Neuronal stem cell (in vitro differentiated cells): ENCODE results near the gene CHCHD3.

ENCODE experiments used
- DNase-seq: peaks from one replicate; pipeline ENCODE4 v3.0.0-alpha.2; 2013; ENCODE audit warnings: low spot score
- H2AFZ ChIP-seq: one replicate; pipeline ENCODE4 v1.6.1; 2013; ENCODE audit warnings: mild to moderate bottlenecking, low read length, inconsistent platforms
- H2AK5ac ChIP-seq: 2 replicates; pipeline ENCODE4 v1.6.1; 2013; ENCODE audit warnings: low read depth, mild to moderate bottlenecking, inconsistent platforms, low read length, moderate library complexity, mixed read lengths
- H2BK120ac ChIP-seq: 2 replicates; pipeline ENCODE4 v1.6.1; 2013; ENCODE audit warnings: low read depth, mild to moderate bottlenecking, inconsistent platforms, low read length, moderate library complexity, mixed read lengths
- H2BK12ac ChIP-seq: one replicate; pipeline ENCODE4 v1.6.1; 2013; ENCODE audit warnings: low read length, inconsistent platforms
- H2BK15ac ChIP-seq: 2 replicates; pipeline ENCODE4 v1.6.1; 2013; ENCODE audit warnings: mild to moderate bottlenecking, low read length, inconsistent platforms, mixed read lengths
- H2BK5ac ChIP-seq: one replicate; pipeline ENCODE4 v1.6.1; 2013; ENCODE audit warnings: inconsistent platforms, mild to moderate bottlenecking, low read length, moderate library complexity
- H3K14ac ChIP-seq: one replicate; pipeline ENCODE4 v1.6.1; 2013; ENCODE audit warnings: low read length, inconsistent platforms
- H3K18ac ChIP-seq: 2 replicates; pipeline ENCODE4 v1.6.1; 2013; ENCODE audit warnings: low read length, inconsistent platforms
- H3K23ac ChIP-seq: 2 replicates; pipeline ENCODE4 v1.6.1; 2013; ENCODE audit warnings: low read depth, mild to moderate bottlenecking, mixed read lengths, low read length, inconsistent platforms; ENCODE audit not compliant: poor library complexity
- H3K27ac ChIP-seq: replicated peaks from 3 replicates; pipeline ENCODE4 v1.5.1; 2013; ENCODE audit warnings: low read length, inconsistent platforms
- H3K27me3 ChIP-seq, 3 experiments: 2 replicates each; pipeline ENCODE4 v1.6.1; 2013; ENCODE audit warnings: low read length in 3 of 3, mild to moderate bottlenecking in 2 of 3, inconsistent platforms in 1 of 3, low read depth in 1 of 3, mixed read lengths in 1 of 3, moderate library complexity in 1 of 3; ENCODE audit not compliant: control insufficient read depth in 3 of 3, insufficient read depth in 3 of 3
- H3K36me3 ChIP-seq, 2 donors: replicated peaks in 1 of 2; 2 replicates each; pipeline ENCODE4 v1.6.1; 2013; ENCODE audit warnings: low read length in 2 of 2; ENCODE audit not compliant: control insufficient read depth in 2 of 2, insufficient read depth in 2 of 2
- H3K4ac ChIP-seq: 2 replicates; pipeline ENCODE4 v1.6.1; 2013; ENCODE audit warnings: inconsistent platforms, mild to moderate bottlenecking, low read length, moderate library complexity
- H3K4me1 ChIP-seq, 2 donors: 1 replicate in 1 of 2; 2 replicates in 1 of 2; pipeline ENCODE4 v1.6.1; 2013; ENCODE audit warnings: low read length in 2 of 2, low read depth in 1 of 2; ENCODE audit not compliant: control insufficient read depth in 2 of 2, insufficient read depth in 1 of 2
- H3K4me2 ChIP-seq: one replicate; pipeline ENCODE4 v1.6.1; 2013; ENCODE audit warnings: mild to moderate bottlenecking, low read length, inconsistent platforms; ENCODE audit not compliant: insufficient read depth, poor library complexity, severe bottlenecking
- H3K4me3 ChIP-seq, 2 donors: 2 replicates each; pipeline ENCODE4 v1.5.1; 2013; ENCODE audit warnings: low read length in 2 of 2, mild to moderate bottlenecking in 2 of 2, inconsistent platforms in 1 of 2, moderate library complexity in 1 of 2
- H3K79me1 ChIP-seq: one replicate; pipeline ENCODE4 v1.6.1; 2013; ENCODE audit warnings: low read depth, mild to moderate bottlenecking, inconsistent platforms, low read length, moderate library complexity
- H3K9ac ChIP-seq: one replicate; pipeline ENCODE4 v1.6.1; 2013; ENCODE audit warnings: mild to moderate bottlenecking, low read depth, low read length, inconsistent platforms; ENCODE audit not compliant: poor library complexity
- H3K9me3 ChIP-seq, 2 donors: replicated peaks in 1 of 2; 2 replicates each; pipeline versions ENCODE3 to v1.6.1; 2013; ENCODE audit warnings: low read length in 2 of 2, mild to moderate bottlenecking in 2 of 2, inconsistent platforms in 1 of 2, low read depth in 1 of 2, mixed read lengths in 1 of 2, moderate library complexity in 1 of 2; ENCODE audit not compliant: control insufficient read depth in 2 of 2, insufficient read depth in 1 of 2
- H4K8ac ChIP-seq: one replicate; pipeline ENCODE4 v1.6.1; 2013; ENCODE audit warnings: low read depth, mild to moderate bottlenecking, inconsistent platforms, low read length, moderate library complexity
- H4K91ac ChIP-seq: one replicate; pipeline ENCODE4 v1.6.1; 2013; ENCODE audit warnings: low read length, low read depth, mild to moderate bottlenecking, inconsistent platforms; ENCODE audit not compliant: poor library complexity
- WGBS, 2 donors: extraction: QIAGEN DNeasy Blood & Tissue Kit; methylation state at CpG; one replicate each; pipeline ENCODE4 v1.1.7; 2013; ENCODE audit warnings: missing lambda C conversion rate in 2 of 2, mixed read lengths in 1 of 2; ENCODE audit not compliant: insufficient read length in 2 of 2, insufficient replicate concordance in 1 of 2; ENCODE audit errors: extremely low coverage in 2 of 2; 5-methylcytosine and 5-hydroxymethylcytosine counted together

Gene CHCHD3

DNA sequence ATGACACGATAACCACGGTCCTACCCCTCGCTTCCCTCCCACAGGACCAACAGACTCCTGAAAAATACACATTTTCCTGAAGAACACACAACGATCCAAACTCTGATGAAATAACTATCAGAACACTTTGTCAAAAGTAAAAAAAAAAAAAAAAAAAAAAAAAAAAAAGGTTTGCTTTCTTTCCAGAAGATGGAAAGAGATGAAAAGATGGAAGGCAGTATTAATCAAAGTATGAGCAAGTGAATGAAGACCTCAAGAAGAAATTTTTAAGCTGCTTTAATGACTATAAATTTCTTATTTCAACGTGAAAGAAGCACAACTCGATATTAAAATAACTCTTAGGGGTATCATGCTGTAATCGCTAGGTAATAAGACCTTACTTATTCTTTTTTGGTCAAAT, 202.3 kb downstream of the CHCHD3 start:
- peaks cover 2 to 30% of the 10 kb centered on the region in 2 donors for H3K4me1 ChIP-seq
- peaks cover 2 to 5% of the 10 kb centered on the region in 2 donors for H3K36me3 ChIP-seq
- DNase-seq, result no peak
- no peak overlapping the region for H2AFZ ChIP-seq
- WGBS, 2 donors, result no CpG with 5 or more reads among the region's 7 CpGs
- H3K18ac ChIP-seq, result no peak overlapping the region
- no peak overlapping the region for H2BK120ac ChIP-seq
- no peak overlapping the region for H2BK5ac ChIP-seq
- no peak overlapping the region for H3K23ac ChIP-seq
- no peak overlapping the region for H4K91ac ChIP-seq
- H2BK15ac ChIP-seq, result no peak overlapping the region
- H2BK12ac ChIP-seq, result no peak overlapping the region
- H4K8ac ChIP-seq, result no peak overlapping the region
- H2AK5ac ChIP-seq, result no peak overlapping the region
- H3K27ac ChIP-seq, result no peak overlapping the region
- H3K14ac ChIP-seq, result no peak overlapping the region
- H3K9me3 ChIP-seq, result no peaks in the 10 kb centered on the region
- no peak overlapping the region for H3K4ac ChIP-seq
- H3K79me1 ChIP-seq, result no peaks in the 10 kb centered on the region
- no peak overlapping the region for H3K4me2 ChIP-seq
- no peak overlapping the region for H3K9ac ChIP-seq
- no peaks in the 10 kb centered on the region for H3K27me3 ChIP-seq
- H3K4me3 ChIP-seq, result no peak overlapping the region

GRCh38 chr7:132878204-132878919, 203.5 kb downstream of the CHCHD3 start:
- no peak overlapping the region for H3K23ac ChIP-seq
- no peak overlapping the region for H3K18ac ChIP-seq
- H3K4me3 ChIP-seq, result no peak overlapping the region
- H3K27me3 ChIP-seq, result no peaks in the 10 kb centered on the region
- H2BK120ac ChIP-seq, result no peak overlapping the region
- no peak overlapping the region for H3K9ac ChIP-seq
- no peak overlapping the region for H4K8ac ChIP-seq
- no peak overlapping the region for H2BK15ac ChIP-seq
- H2AK5ac ChIP-seq, result no peak overlapping the region
- H3K36me3 ChIP-seq, result peaks cover 0 to 8% of the 10 kb centered on the region in 2 donors
- no peaks in the 10 kb centered on the region for H3K79me1 ChIP-seq
- DNase-seq, result no peak
- no peaks in the 10 kb centered on the region for H3K9me3 ChIP-seq
- no CpG with 5 or more reads among the region's 1 CpG for WGBS, 2 donors
- H3K4ac ChIP-seq, result no peak overlapping the region
- H3K27ac ChIP-seq, result no peak overlapping the region
- no peak overlapping the region for H2BK5ac ChIP-seq
- no peak overlapping the region for H2BK12ac ChIP-seq
- peaks cover 2 to 30% of the 10 kb centered on the region in 2 donors for H3K4me1 ChIP-seq
- no peak overlapping the region for H2AFZ ChIP-seq
- H3K4me2 ChIP-seq, result no peak overlapping the region
- no peak overlapping the region for H4K91ac ChIP-seq
- H3K14ac ChIP-seq, result no peak overlapping the region

- H4K91ac ChIP-seq, result no peak overlapping the region
- WGBS, 2 donors, result no CpG with 5 or more reads among the region's 2 CpGs
- no peak overlapping the region for H2BK5ac ChIP-seq
- H3K14ac ChIP-seq, result no peak overlapping the region
- no peaks in the 10 kb centered on the region for H3K9me3 ChIP-seq
- no peak overlapping the region for H3K4me3 ChIP-seq
- DNase-seq, result no peak
- H3K9ac ChIP-seq, result no peak overlapping the region
- H3K36me3 ChIP-seq, result peaks cover 0 to 8% of the 10 kb centered on the region in 2 donors
- no peak overlapping the region for H2AK5ac ChIP-seq
- H3K18ac ChIP-seq, result no peak overlapping the region
- peaks cover 2 to 30% of the 10 kb centered on the region in 2 donors for H3K4me1 ChIP-seq
- H3K4ac ChIP-seq, result no peak overlapping the region
- no peak overlapping the region for H2BK12ac ChIP-seq
- H3K4me2 ChIP-seq, result no peak overlapping the region
- H3K27ac ChIP-seq, result no peak overlapping the region
- no peak overlapping the region for H2BK15ac ChIP-seq
- no peaks in the 10 kb centered on the region for H3K79me1 ChIP-seq
- no peak overlapping the region for H2AFZ ChIP-seq
- H3K23ac ChIP-seq, result no peak overlapping the region
- H2BK120ac ChIP-seq, result no peak overlapping the region
- H4K8ac ChIP-seq, result no peak overlapping the region
- H3K27me3 ChIP-seq, result no peaks in the 10 kb centered on the region
These were observed 204.3 kb downstream of the CHCHD3 start for GRCh38 chr7:132877573-132877972.

- no peak overlapping the region for H2AFZ ChIP-seq
These were observed 205.3 kb downstream of the CHCHD3 start for GRCh38 chr7:132876576-132876975.

More at GRCh38 chr7:132876576-132876975, 205.3 kb downstream of the CHCHD3 start:
- Histone ChIP-seq H2BK15ac (no peak overlapping the region), H4K8ac (no peak overlapping the region), H3K14ac (no peak overlapping the region), H3K18ac (no peak overlapping the region), H3K4me1 (peaks cover 2 to 30% of the 10 kb centered on the region in 2 donors), H3K27me3 (no peaks in the 10 kb centered on the region), H3K36me3 (peaks cover 0 to 5% of the 10 kb centered on the region in 2 donors), H3K23ac (no peak overlapping the region), H2BK5ac (no peak overlapping the region), H2BK120ac (no peak overlapping the region), H3K9me3 (no peaks in the 10 kb centered on the region), H4K91ac (no peak overlapping the region), H2BK12ac (no peak overlapping the region), H3K4me3 (no peak overlapping the region), H3K9ac (no peak overlapping the region), H3K79me1 (peaks cover 3% of the 10 kb centered on the region), H3K4ac (no peak overlapping the region), H3K27ac (no peak overlapping the region), H2AK5ac (no peak overlapping the region), H3K4me2 (no peak overlapping the region)
- DNase-seq, result no peak
- WGBS, 2 donors, result no CpG with 5 or more reads among the region's 1 CpG
